GM18517 (cell line): ENCODE data around the gene RRH.

Experiments
- ATAC-seq: cut with Tn5 transposase; IDR thresholded peaks from one replicate; pipeline ENCODE4 v1.9.1; 2021; ENCODE audit warnings: mild to moderate bottlenecking, moderate library complexity; ENCODE audit not compliant: unreplicated experiment

Gene RRH

DNA sequence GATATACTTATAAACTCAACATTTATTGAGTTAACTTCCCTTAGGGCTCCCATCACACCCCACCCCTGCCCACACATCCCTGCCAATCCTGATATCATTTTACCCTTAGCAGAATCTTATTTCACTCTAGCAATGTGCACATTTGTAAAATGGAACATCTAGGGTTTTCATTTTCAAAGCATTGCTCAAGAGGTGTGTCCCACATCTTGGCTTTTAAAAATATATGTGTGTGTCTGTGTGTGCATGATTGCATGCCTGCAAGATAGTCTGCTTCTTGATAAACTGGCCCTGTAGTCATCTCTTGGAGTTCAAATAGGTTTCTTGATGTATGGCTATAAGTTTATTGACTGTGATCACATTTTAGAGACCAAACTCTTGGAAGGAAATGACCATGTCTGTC, 58.5 kb downstream of the RRH start:
- ATAC-seq: no peak

DNA sequence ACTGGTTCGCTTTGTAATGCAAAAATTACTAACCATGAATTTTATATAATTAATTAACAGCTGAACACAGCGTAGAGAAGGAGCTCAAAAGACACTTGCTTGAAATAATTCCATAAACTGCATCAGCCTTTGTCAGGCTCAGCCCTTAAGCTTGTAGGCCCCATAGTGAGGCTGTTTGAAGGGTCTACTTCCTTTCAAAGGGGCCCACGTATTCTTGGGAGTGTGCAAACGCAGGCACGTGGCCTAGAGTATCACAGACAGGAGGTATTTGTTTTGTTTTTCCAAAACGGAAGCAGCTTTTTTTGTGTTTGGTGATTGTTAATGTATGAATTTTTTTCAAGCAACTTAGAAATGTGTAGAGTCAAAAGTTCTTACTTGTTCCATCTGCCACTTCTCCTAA, 59.3 kb downstream of the RRH start:
- no peak for ATAC-seq

DNA sequence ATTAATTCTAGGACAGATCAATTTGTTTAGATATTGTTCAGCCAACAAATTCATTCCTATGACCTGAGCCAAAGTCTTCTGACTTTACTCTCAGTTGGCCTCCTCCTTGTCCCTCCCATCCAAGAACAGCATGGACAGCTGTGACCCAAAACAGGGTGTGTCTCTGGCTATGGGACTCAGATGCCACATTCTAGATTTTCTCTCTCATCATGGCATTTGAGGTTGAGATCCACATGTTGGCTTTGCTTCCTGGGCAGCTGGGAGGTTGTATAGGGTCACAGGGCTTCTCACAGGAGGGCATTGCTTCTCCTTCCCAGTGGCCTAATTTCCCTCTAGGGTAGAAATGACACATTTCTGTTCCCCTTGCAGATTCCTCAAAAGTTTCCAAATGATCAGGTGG, 62.3 kb downstream of the RRH start:
- no peak for ATAC-seq
